Mesenchymal stem cell (in vitro differentiated cells and primary cell): ENCODE measurements around the gene MVB12B.

Experiments used
- DNase-seq: peaks from one replicate; pipeline ENCODE4 v3.0.0-alpha.2; 2013
- H2AFZ ChIP-seq: one replicate; pipeline ENCODE4 v1.6.1; 2013; ENCODE audit warnings: low read depth, mild to moderate bottlenecking, control low read depth, inconsistent platforms, low read length, moderate library complexity
- H2AK5ac ChIP-seq: 2 replicates; pipeline ENCODE4 v1.6.1; 2013; ENCODE audit warnings: low read length, moderate library complexity, mild to moderate bottlenecking, inconsistent platforms; ENCODE audit not compliant: severe bottlenecking
- H2BK120ac ChIP-seq: one replicate; pipeline ENCODE4 v1.6.1; 2013; ENCODE audit warnings: low read depth, mild to moderate bottlenecking, inconsistent platforms, low read length, moderate library complexity
- H2BK12ac ChIP-seq, 2 experiments: one replicate each; pipeline ENCODE4 v1.6.1; 2013; ENCODE audit warnings: inconsistent platforms in 2 of 2, low read length in 2 of 2, mild to moderate bottlenecking in 2 of 2, moderate library complexity in 2 of 2, control low read depth in 1 of 2
- H2BK15ac ChIP-seq: one replicate; pipeline ENCODE4 v1.6.1; 2013; ENCODE audit warnings: mild to moderate bottlenecking, low read depth, inconsistent platforms; ENCODE audit not compliant: poor library complexity, severe bottlenecking
- H2BK5ac ChIP-seq: 2 replicates; pipeline ENCODE4 v1.6.1; 2013; ENCODE audit warnings: low read depth, mild to moderate bottlenecking, low read length, control low read depth, inconsistent platforms; ENCODE audit not compliant: poor library complexity, severe bottlenecking
- H3K14ac ChIP-seq, 2 experiments: one replicate each; pipeline ENCODE4 v1.6.1; 2013; ENCODE audit warnings: inconsistent platforms in 2 of 2, low read length in 2 of 2, control low read depth in 1 of 2, mild to moderate bottlenecking in 1 of 2, moderate library complexity in 1 of 2
- H3K18ac ChIP-seq, 2 experiments: one replicate each; pipeline ENCODE4 v1.6.1; 2013; ENCODE audit warnings: inconsistent platforms in 2 of 2, low read length in 2 of 2, control low read depth in 1 of 2, low read depth in 1 of 2, mild to moderate bottlenecking in 1 of 2
- H3K23ac ChIP-seq, 2 experiments: one replicate each; pipeline ENCODE4 v1.6.1; 2013; ENCODE audit warnings: inconsistent platforms in 2 of 2, low read length in 2 of 2, mild to moderate bottlenecking in 2 of 2, moderate library complexity in 2 of 2, control low read depth in 1 of 2
- H3K27ac ChIP-seq: 2 replicates; pipeline ENCODE4 v1.5.1; 2013; ENCODE audit warnings: mild to moderate bottlenecking, moderate library complexity, low read length, control low read depth, inconsistent platforms; ENCODE audit not compliant: poor library complexity, severe bottlenecking
- H3K27me3 ChIP-seq, 2 experiments: 2 replicates each; pipeline versions ENCODE4 v1.6.1 to v1.7.0; 2013; ENCODE audit warnings: low read length in 2 of 2, mild to moderate bottlenecking in 2 of 2, moderate library complexity in 2 of 2, control low read depth in 1 of 2, inconsistent platforms in 1 of 2; ENCODE audit not compliant: control insufficient read depth in 1 of 2, insufficient read depth in 1 of 2
- H3K36me3 ChIP-seq, 2 experiments: 2 replicates each; pipeline versions ENCODE4 v1.6.1 to v1.7.0; 2013; ENCODE audit warnings: low read length in 2 of 2, control low read depth in 1 of 2, inconsistent platforms in 1 of 2, low read depth in 1 of 2, mild to moderate bottlenecking in 1 of 2; ENCODE audit not compliant: insufficient read depth in 2 of 2, control insufficient read depth in 1 of 2
- H3K4ac ChIP-seq, 2 experiments: one replicate each; pipeline ENCODE4 v1.6.1; 2013; ENCODE audit warnings: inconsistent platforms in 2 of 2, low read length in 2 of 2, mild to moderate bottlenecking in 2 of 2, moderate library complexity in 2 of 2, control low read depth in 1 of 2, low read depth in 1 of 2
- H3K4me1 ChIP-seq: 2 replicates; pipeline ENCODE4 v1.6.1; 2013; ENCODE audit warnings: low read depth, low read length, control low read depth; ENCODE audit not compliant: control insufficient read depth, insufficient read depth
- H3K4me2 ChIP-seq: 2 replicates; pipeline ENCODE4 v1.6.1; 2013; ENCODE audit warnings: low read length, mild to moderate bottlenecking, inconsistent platforms; ENCODE audit not compliant: poor library complexity, severe bottlenecking
- H3K4me3 ChIP-seq, 2 experiments: 2 replicates each; pipeline versions ENCODE4 v1.5.1 to v1.7.0; 2013; ENCODE audit warnings: low read length in 2 of 2, mild to moderate bottlenecking in 2 of 2, control low read depth in 1 of 2, low read depth in 1 of 2; ENCODE audit not compliant: insufficient read depth in 1 of 2
- H3K79me1 ChIP-seq: replicated peaks from 2 replicates; pipeline ENCODE4 v1.6.1; 2013; ENCODE audit warnings: mild to moderate bottlenecking, control low read depth, low read length, inconsistent platforms; ENCODE audit not compliant: poor library complexity, severe bottlenecking
- H3K9ac ChIP-seq: 2 replicates; pipeline ENCODE4 v1.7.0; 2013; ENCODE audit warnings: mild to moderate bottlenecking, low read length, moderate library complexity
- H3K9me3 ChIP-seq: 2 replicates; pipeline ENCODE4 v1.7.0; 2013; ENCODE audit warnings: mild to moderate bottlenecking, low read length; ENCODE audit not compliant: control insufficient read depth
- H4K8ac ChIP-seq: one replicate; pipeline ENCODE4 v1.6.1; 2013; ENCODE audit warnings: inconsistent platforms, mild to moderate bottlenecking, low read length, moderate library complexity
- H4K91ac ChIP-seq: one replicate; pipeline ENCODE4 v1.6.1; 2013; ENCODE audit warnings: mild to moderate bottlenecking, low read length, inconsistent platforms
- WGBS: methylation state at CpG from one replicate; pipeline ENCODE4 v1.1.7; 2013; ENCODE audit warnings: mixed read lengths; 5-methylcytosine and 5-hydroxymethylcytosine counted together

MVB12B gene

GRCh38 chr9:126487856-126488255 is 161.2 kb downstream of the MVB12B start:
- H2AK5ac ChIP-seq: no peak overlapping the region
- H3K23ac ChIP-seq: no peak overlapping the region
- no peaks in the 10 kb centered on the region for H3K79me1 ChIP-seq
- no peak for DNase-seq
- no peak overlapping the region for H2BK12ac ChIP-seq
- no peak overlapping the region for H3K14ac ChIP-seq
- H2AFZ ChIP-seq: no peak overlapping the region
- H4K8ac ChIP-seq: no peak overlapping the region
- peaks cover 0 to 7% of the 10 kb centered on the region in 2 experiments for H3K27me3 ChIP-seq
- H3K4me2 ChIP-seq: no peak overlapping the region
- H2BK120ac ChIP-seq: no peak overlapping the region
- no peak overlapping the region for H3K4me3 ChIP-seq
- no peak overlapping the region for H4K91ac ChIP-seq
- H3K4ac ChIP-seq: no peak overlapping the region
- no peak overlapping the region for H2BK5ac ChIP-seq
- H3K27ac ChIP-seq: no peak overlapping the region
- 89% methylated on average over 12 of the region's 12 CpGs for WGBS
- H3K36me3 ChIP-seq: peaks cover 6 to 16% of the 10 kb centered on the region in 2 experiments
- H3K18ac ChIP-seq: no peak overlapping the region
- no peak overlapping the region for H2BK15ac ChIP-seq
- H3K4me1 ChIP-seq: peaks cover 2% of the 10 kb centered on the region
- H3K9ac ChIP-seq: no peak overlapping the region
- H3K9me3 ChIP-seq: no peaks in the 10 kb centered on the region

- Histone ChIP-seq H3K9ac (no peak overlapping the region), H3K9me3 (no peaks in the 10 kb centered on the region), H3K4me3 (no peak overlapping the region), H3K79me1 (no peaks in the 10 kb centered on the region), H3K14ac (no peak overlapping the region), H2BK15ac (no peak overlapping the region), H4K91ac (no peak overlapping the region), H3K18ac (no peak overlapping the region), H3K4me1 (no peaks in the 10 kb centered on the region), H2BK12ac (no peak overlapping the region), H3K27me3 (peaks cover 0 to 7% of the 10 kb centered on the region in 2 experiments), H3K27ac (no peak overlapping the region), H2AFZ (no peak overlapping the region), H3K4me2 (no peak overlapping the region), H2BK120ac (no peak overlapping the region), H2BK5ac (no peak overlapping the region), H2AK5ac (no peak overlapping the region), H3K23ac (no peak overlapping the region), H3K4ac (no peak overlapping the region), H3K36me3 (peaks cover 6 to 16% of the 10 kb centered on the region in 2 experiments), H4K8ac (no peak overlapping the region)
- WGBS: 87% methylated on average over 8 of the region's 8 CpGs
- no peak for DNase-seq
Measured at GRCh38 chr9:126488310-126488709, 161.7 kb downstream of the MVB12B start.

- Histone ChIP-seq H3K14ac (no peak overlapping the region), H2BK120ac (no peak overlapping the region), H3K9me3 (no peaks in the 10 kb centered on the region), H4K91ac (no peak overlapping the region), H2AK5ac (no peak overlapping the region), H4K8ac (no peak overlapping the region), H2AFZ (no peak overlapping the region), H2BK5ac (no peak overlapping the region), H3K27me3 (peaks cover 0 to 5% of the 10 kb centered on the region in 2 experiments), H3K4me3 (no peak overlapping the region), H3K4me1 (no peaks in the 10 kb centered on the region), H3K36me3 (peaks cover 2 to 12% of the 10 kb centered on the region in 2 experiments), H3K27ac (no peak overlapping the region), H3K9ac (no peak overlapping the region), H2BK15ac (no peak overlapping the region), H2BK12ac (no peak overlapping the region), H3K4me2 (no peak overlapping the region), H3K18ac (no peak overlapping the region), H3K23ac (no peak overlapping the region), H3K4ac (no peak overlapping the region), H3K79me1 (no peaks in the 10 kb centered on the region)
- DNase-seq: no peak
- WGBS: 93% methylated on average over 8 of the region's 8 CpGs
Measured at GRCh38 chr9:126488881-126489404, 162.3 kb downstream of the MVB12B start.

- H3K27ac ChIP-seq: no peak overlapping the region
- no peak overlapping the region for H3K4me2 ChIP-seq
- H3K23ac ChIP-seq: no peak overlapping the region
- no peak overlapping the region for H3K18ac ChIP-seq
- H3K4me3 ChIP-seq: no peak overlapping the region
- H3K4ac ChIP-seq: no peak overlapping the region
- peaks cover 0 to 12% of the 10 kb centered on the region in 2 experiments for H3K36me3 ChIP-seq
- 93% methylated on average over 20 of the region's 20 CpGs for WGBS
- H2BK12ac ChIP-seq: no peak overlapping the region
- no peak overlapping the region for H2AFZ ChIP-seq
- no peak overlapping the region for H2BK5ac ChIP-seq
- no peak overlapping the region for H4K8ac ChIP-seq
- no peak overlapping the region for H2AK5ac ChIP-seq
- no peak overlapping the region for H2BK120ac ChIP-seq
- DNase-seq: no peak
- no peaks in the 10 kb centered on the region for H3K9me3 ChIP-seq
- no peaks in the 10 kb centered on the region for H3K79me1 ChIP-seq
- H3K14ac ChIP-seq: no peak overlapping the region
- H2BK15ac ChIP-seq: no peak overlapping the region
- H4K91ac ChIP-seq: no peak overlapping the region
- peaks cover 2% of the 10 kb centered on the region for H3K4me1 ChIP-seq
- peaks cover 0 to 3% of the 10 kb centered on the region in 2 experiments for H3K27me3 ChIP-seq
- H3K9ac ChIP-seq: no peak overlapping the region
Measured at GRCh38 chr9:126489581-126490213, 163.1 kb downstream of the MVB12B start.
